GM18505 (cell line): ENCODE measurements around the gene CDH2.

ENCODE experiments used
- ATAC-seq: cut with Tn5 transposase; IDR thresholded peaks from one replicate; pipeline ENCODE4 v1.9.1; 2021; ENCODE audit not compliant: unreplicated experiment
- POLR2A ChIP-seq: IDR thresholded peaks from 4 replicates; pipeline ENCODE4 v1.6.1; 2011; ENCODE audit warnings: borderline replicate concordance; ENCODE audit not compliant: insufficient read depth, insufficient read length; ENCODE audit errors: extremely low read depth

Gene CDH2

GRCh38 chr18:28159055-28159454 lies 17.9 kb downstream of the CDH2 start:
- ATAC-seq = no peak
- no peak for TF ChIP-seq POLR2A

- TF ChIP-seq POLR2A = no peak
- no peak for ATAC-seq
Measured at GRCh38 chr18:28158083-28158581, 18.8 kb downstream of the CDH2 start.

GRCh38 chr18:28153485-28154065 lies 23.4 kb downstream of the CDH2 start:
- no peak for TF ChIP-seq POLR2A
- no peak for ATAC-seq

- TF ChIP-seq POLR2A = no peak
- ATAC-seq = no peak
Measured at GRCh38 chr18:28152754-28153153, 24.2 kb downstream of the CDH2 start.

GRCh38 chr18:28152354-28152753 lies 24.6 kb downstream of the CDH2 start:
- no peak for ATAC-seq
- no peak for TF ChIP-seq POLR2A

- no peak for TF ChIP-seq POLR2A
- ATAC-seq = no peak
Measured at GRCh38 chr18:28151434-28151833, 25.5 kb downstream of the CDH2 start.

GRCh38 chr18:28150925-28151324 lies 26.0 kb downstream of the CDH2 start:
- no peak for ATAC-seq
- no peak for TF ChIP-seq POLR2A

GRCh38 chr18:28149810-28150420 lies 27.0 kb downstream of the CDH2 start:
- no peak for ATAC-seq
- no peak for TF ChIP-seq POLR2A

- TF ChIP-seq POLR2A = no peak
Measured at GRCh38 chr18:28147674-28148171, 29.2 kb downstream of the CDH2 start.

GRCh38 chr18:28143725-28144124 lies 33.2 kb downstream of the CDH2 start:
- ATAC-seq = no peak
- TF ChIP-seq POLR2A = no peak

More at GRCh38 chr18:28147674-28148171, 29.2 kb downstream of the CDH2 start:
- no peak for ATAC-seq

GRCh38 chr18:28138816-28139215 lies 38.1 kb downstream of the CDH2 start:
- ATAC-seq = no peak
- no peak for TF ChIP-seq POLR2A

- TF ChIP-seq POLR2A = no peak
- ATAC-seq = no peak
Measured at GRCh38 chr18:28136071-28136470, 40.9 kb downstream of the CDH2 start.

- no peak for ATAC-seq
- no peak for TF ChIP-seq POLR2A
Measured at GRCh38 chr18:28134774-28135173, 42.2 kb downstream of the CDH2 start.

GRCh38 chr18:28132084-28132483 lies 44.8 kb downstream of the CDH2 start:
- TF ChIP-seq POLR2A = no peak
- ATAC-seq = no peak
